HG02642 (cell line): ENCODE results near the gene ERP44.

Experiments
- ATAC-seq: cut with Tn5 transposase; IDR thresholded peaks from one replicate; pipeline ENCODE4 v1.9.1; 2021; ENCODE audit warnings: mild to moderate bottlenecking; ENCODE audit not compliant: unreplicated experiment, poor library complexity

Gene ERP44

GRCh38 chr9:99962680-99963261 lies 136.0 kb downstream of the ERP44 start:
- ATAC-seq: no peak

GRCh38 chr9:99955606-99956005 lies 143.2 kb downstream of the ERP44 start:
- no peak for ATAC-seq

GRCh38 chr9:99954819-99955218 lies 144.0 kb downstream of the ERP44 start:
- ATAC-seq: no peak

- no peak for ATAC-seq
Measured at GRCh38 chr9:99953861-99954507, 144.8 kb downstream of the ERP44 start.

- no peak for ATAC-seq
Measured at GRCh38 chr9:99948896-99949295, 149.9 kb downstream of the ERP44 start.

- no peak for ATAC-seq
Measured at GRCh38 chr9:99948482-99948881, 150.3 kb downstream of the ERP44 start.

GRCh38 chr9:99947395-99947794 lies 151.4 kb downstream of the ERP44 start:
- ATAC-seq: no peak

- no peak for ATAC-seq
Measured at GRCh38 chr9:99936947-99937587, 161.7 kb downstream of the ERP44 start.

GRCh38 chr9:99931155-99931840 lies 167.5 kb downstream of the ERP44 start:
- no peak for ATAC-seq

- ATAC-seq: no peak
Measured at GRCh38 chr9:99929652-99930051, 169.1 kb downstream of the ERP44 start.
